GM23338 (cell line): ENCODE results near the gene CES3. TPM values are rescaled to one million over a fixed set of nuclear protein-coding genes. Genes with fewer than 3 reads are reported as not detected.
A peak's percentile ranks its signal among the peaks of the same experiment; 100 is the strongest.

Source experiments
- ATAC-seq: fragments of 200-7000 bp; cut with Tn5 transposase; 3 replicates; pipeline ENCODE4 v1.9.1; 2020
- DNase-seq: peaks from one replicate; pipeline ENCODE4 v3.0.0-alpha.2; 2015; ENCODE audit warnings: low spot score
- H2AFZ ChIP-seq: fragments of 200-600 bp; sonication (generic); 2 replicates; pipeline ENCODE4 v1.8.0; 2016; ENCODE audit warnings: antibody characterized with exemption, mild to moderate bottlenecking, moderate library complexity
- H3F3A ChIP-seq: fragments of 200-600 bp; sonication (generic); replicated peaks from 2 replicates; pipeline ENCODE4 v1.8.0; 2017; ENCODE audit warnings: antibody characterized with exemption, mixed run types, low read depth
- H3K27ac ChIP-seq: fragments of 200-600 bp; sonication (generic); 2 replicates; pipeline ENCODE4 v1.6.1; 2016; ENCODE audit warnings: low read depth
- H3K27me3 ChIP-seq: fragments of 200-600 bp; sonication (generic); 2 replicates; pipeline ENCODE4 v1.8.0; 2016; ENCODE audit warnings: mild to moderate bottlenecking, mixed run types, moderate library complexity; ENCODE audit not compliant: insufficient read depth
- H3K36me3 ChIP-seq: fragments of 200-600 bp; sonication (generic); 2 replicates; pipeline ENCODE4 v1.8.0; 2016; ENCODE audit warnings: mild to moderate bottlenecking; ENCODE audit not compliant: insufficient read depth
- H3K4me1 ChIP-seq: fragments of 200-600 bp; sonication (generic); 2 replicates; pipeline ENCODE4 v1.8.0; 2016; ENCODE audit warnings: mild to moderate bottlenecking, moderate library complexity; ENCODE audit not compliant: insufficient read depth
- H3K4me2 ChIP-seq: fragments of 200-600 bp; sonication (generic); 2 replicates; pipeline ENCODE4 v1.7.1; 2017; ENCODE audit warnings: mixed run types
- H3K4me3 ChIP-seq: fragments of 200-600 bp; sonication (generic); 2 replicates; pipeline ENCODE4 v1.6.1; 2016; ENCODE audit warnings: mixed run types
- H3K79me2 ChIP-seq: fragments of 200-600 bp; sonication (generic); replicated peaks from 2 replicates; pipeline ENCODE4 v1.8.0; 2017; ENCODE audit warnings: mild to moderate bottlenecking; ENCODE audit not compliant: insufficient read depth
- H3K9me2 ChIP-seq: fragments of 200-600 bp; sonication (generic); 2 replicates; pipeline ENCODE4 v1.8.0; 2017; ENCODE audit not compliant: insufficient read depth
- H4K20me1 ChIP-seq: fragments of 200-600 bp; sonication (generic); replicated peaks from 2 replicates; pipeline ENCODE4 v1.8.0; 2017; ENCODE audit warnings: mild to moderate bottlenecking; ENCODE audit not compliant: insufficient read depth
- H3K27ac Mint-ChIP-seq: 2 replicates; pipeline ENCODE4 v1.8.0; 2020; ENCODE audit warnings: inconsistent platforms, mild to moderate bottlenecking, moderate library complexity, mixed read lengths
- H3K27me3 Mint-ChIP-seq: 3 replicates; pipeline ENCODE4 v1.8.0; 2022; ENCODE audit warnings: low read depth, mild to moderate bottlenecking, moderate library complexity, mixed read lengths, inconsistent platforms; ENCODE audit not compliant: insufficient read depth, poor library complexity
- H3K36me3 Mint-ChIP-seq: 3 replicates; pipeline ENCODE4 v1.8.0; 2021; ENCODE audit warnings: low read depth, mild to moderate bottlenecking, inconsistent platforms, moderate library complexity, mixed read lengths
- H3K4me1 Mint-ChIP-seq: 3 replicates; pipeline ENCODE4 v1.8.0; 2020; ENCODE audit warnings: mild to moderate bottlenecking, inconsistent platforms, mixed read lengths
- H3K4me3 Mint-ChIP-seq: 3 replicates; pipeline ENCODE4 v1.8.0; 2021; ENCODE audit warnings: moderate library complexity, mild to moderate bottlenecking, inconsistent platforms, mixed read lengths
- H3K9me3 Mint-ChIP-seq: 3 replicates; pipeline ENCODE4 v1.8.0; 2020; ENCODE audit warnings: moderate library complexity, mild to moderate bottlenecking, inconsistent platforms, mixed read lengths
- CREB1 ChIP-seq: fragments of 250-450 bp; sonication (Bioruptor Pico); IDR thresholded peaks from 2 replicates; pipeline ENCODE4 v1.5.0; 2020; ENCODE audit warnings: low read depth, mild to moderate bottlenecking, moderate library complexity
- CTCF ChIP-seq, 2 experiments: fragments of 200-600 bp in 1 of 2; sonication (generic) in 1 of 2; conservative IDR thresholded peaks; 2 replicates each; pipeline versions ENCODE4 v1.5.1 to v1.6.1; 2016 to 2017; ENCODE audit warnings: antibody characterized with exemption in 2 of 2, low read depth in 2 of 2, mild to moderate bottlenecking in 2 of 2, moderate library complexity in 1 of 2
- ETS1 ChIP-seq: IDR thresholded peaks from 2 replicates; pipeline ENCODE4 v1.6.1; 2016; ENCODE audit warnings: antibody characterized with exemption
- EZH2 ChIP-seq: fragments of 200-600 bp; sonication (generic); IDR thresholded peaks from one replicate; pipeline ENCODE4 v1.8.0; 2017; ENCODE audit warnings: antibody characterized with exemption, mild to moderate bottlenecking, low read depth; ENCODE audit not compliant: unreplicated experiment
- EZH2phosphoT487 ChIP-seq: fragments of 200-600 bp; sonication (generic); IDR thresholded peaks from one replicate; pipeline ENCODE4 v1.8.1; 2018; ENCODE audit warnings: antibody characterized with exemption; ENCODE audit not compliant: unreplicated experiment
- JUNB ChIP-seq: IDR thresholded peaks from one replicate; pipeline ENCODE4 v1.6.1; 2016; ENCODE audit warnings: antibody characterized with exemption; ENCODE audit not compliant: unreplicated experiment
- NANOG ChIP-seq: IDR thresholded peaks from 2 replicates; pipeline ENCODE4 v1.6.1; 2016; ENCODE audit warnings: antibody characterized with exemption, borderline replicate concordance
- POLR2AphosphoS5 ChIP-seq: IDR thresholded peaks from 2 replicates; pipeline ENCODE4 v1.6.1; 2016; ENCODE audit warnings: antibody characterized with exemption, low read depth
- REST ChIP-seq: IDR thresholded peaks from one replicate; pipeline ENCODE4 v1.6.1; 2018; ENCODE audit warnings: antibody characterized with exemption; ENCODE audit not compliant: unreplicated experiment
- STAT1 ChIP-seq: IDR thresholded peaks from one replicate; pipeline ENCODE4 v1.6.1; 2016; ENCODE audit warnings: antibody characterized with exemption; ENCODE audit not compliant: unreplicated experiment
- ZNF114 ChIP-seq: fragments of 250-450 bp; sonication (Bioruptor Pico); IDR thresholded peaks from 2 replicates; pipeline ENCODE4 v1.5.0; 2020; ENCODE audit warnings: mild to moderate bottlenecking, moderate library complexity
- ZNF331 ChIP-seq: fragments of 250-450 bp; sonication (Bioruptor Pico); IDR thresholded peaks from 2 replicates; pipeline ENCODE4 v1.5.0; 2020; ENCODE audit warnings: low read depth, mild to moderate bottlenecking, moderate library complexity
- ZNF462 ChIP-seq: fragments of 250-450 bp; sonication (Bioruptor Pico); IDR thresholded peaks from 2 replicates; pipeline ENCODE4 v1.5.0; 2020; ENCODE audit warnings: mild to moderate bottlenecking, moderate library complexity
- polyA plus RNA-seq: library from polyadenylated mRNA; unstranded; fragments of >200 nt; fragmentation: Nextera tagmentation; extraction: Ambion mirVana; gene quantifications from 2 replicates; pipeline ENCODE4 v1.2.1, GENCODE V29; 2016
- total RNA-seq: library from RNA; depleted of rRNA; stranded (reverse); fragments of >200 nt; shearing (Covaris generic); gene quantifications from 2 replicates; pipeline ENCODE4 v1.2.3, GENCODE V29; 2014

CES3 gene
- total and polyA plus RNA-seq, 2 experiments from 2014 or later: 0.55 to 1.0 TPM

GRCh38 chr16:66932076-66932475 lies 29.0 kb upstream of the CES3 start (continued):
- no peak for TF ChIP-seq REST
- no peak for TF ChIP-seq JUNB
- TF ChIP-seq STAT1: no peak
- no peak for TF ChIP-seq NANOG
- no peak for TF ChIP-seq ZNF114 (CRISPR knock-in tag)
- TF ChIP-seq ZNF331 (CRISPR knock-in tag): no peak
- TF ChIP-seq CTCF (conservative IDR thresholded peaks at IDR 0.05; ENCODE audit: low read depth in 2 of 2): no peak
- TF ChIP-seq POLR2AphosphoS5: no peak
- no peak for TF ChIP-seq EZH2phosphoT487

GRCh38 chr16:66933776-66934137 lies 27.3 kb upstream of the CES3 start:
- no peak; the same call in 2 of the 3 replicates for ATAC-seq
- Mint-ChIP-seq H3K4me1 (peaks cover 12% of the 10 kb centered on the region), H3K4me3 (peak overlapping the region; percentile 98), H3K9me3 (no peaks in the 10 kb centered on the region), H3K27me3 (peaks cover 38% of the 10 kb centered on the region), H3K36me3 (peaks cover 5% of the 10 kb centered on the region; the same call in 1 of the 3 replicates), H3K27ac (peak overlapping the region; percentile 87)
- Histone ChIP-seq H3K36me3 (no peaks in the 10 kb centered on the region), H4K20me1 (peaks cover 10% of the 10 kb centered on the region), H3K9me2 (no peaks in the 10 kb centered on the region), H3K27ac (no peak overlapping the region), H3K4me3 (peak overlapping the region; percentile 91), H3K79me2 (peaks cover 3% of the 10 kb centered on the region; the same call in 1 of the 2 replicates), H3F3A (0 out of 2 replicates have a peak, but pooled peaks cover 6% of the 10 kb centered on the region), H3K27me3 (peaks cover 27% of the 10 kb centered on the region), H2AFZ (peak overlapping the region; percentile 93), H3K4me2 (peak overlapping the region; percentile 96), H3K4me1 (peaks cover 8% of the 10 kb centered on the region)
- DNase-seq: no peak
- TF ChIP-seq ZNF331 (CRISPR knock-in tag): no peak
- TF ChIP-seq EZH2phosphoT487: no peak
- TF ChIP-seq ZNF462 (CRISPR knock-in tag): no peak
- TF ChIP-seq NANOG: no peak
- no peak for TF ChIP-seq ZNF114 (CRISPR knock-in tag)
- TF ChIP-seq CREB1 (CRISPR knock-in tag): no peak
- no peak for TF ChIP-seq POLR2AphosphoS5
- TF ChIP-seq JUNB: no peak
- no peak for TF ChIP-seq EZH2
- no peak for TF ChIP-seq STAT1
- TF ChIP-seq ETS1: no peak
